A673 (cell line): Measurements from ENCODE around the gene KCNQ4.

Experiments
- CTCF ChIP-seq: fragments of 300-800, 200-600 bp; sonication (generic); conservative IDR thresholded peaks from 2 replicates; pipeline ENCODE4 v1.5.1; 2017; ENCODE audit warnings: low read depth, mild to moderate bottlenecking, antibody characterized with exemption, low read length, moderate library complexity, mixed read lengths
- EZH2 ChIP-seq: fragments of 200-600 bp; sonication (generic); IDR thresholded peaks from 2 replicates; pipeline ENCODE4 v1.6.1; 2017; ENCODE audit warnings: borderline replicate concordance, low read depth, mild to moderate bottlenecking, mixed read lengths, antibody characterized with exemption, low read length; ENCODE audit not compliant: poor library complexity, severe bottlenecking

GRCh38 chr1:40840526-40841323 lies 57.1 kb downstream of the KCNQ4 start:
- TF ChIP-seq CTCF (no peak), EZH2 (no peak)
